A549 (cell line): Measurements from ENCODE around the gene NUP210. TPM values are rescaled to one million over a fixed set of nuclear protein-coding genes. Genes with fewer than 3 reads are reported as not detected.

Source experiments
- ATAC-seq, 2 experiments: fragments of 200-7000 bp in 1 of 2; fragments of >200 bp in 1 of 2; cut with Nextera tagmentation in 1 of 2; cut with Tn5 transposase in 1 of 2; 3 replicates each; pipeline versions ENCODE4 v1.8.0 to v1.9.1; 2018 to 2020; ENCODE audit warnings: mild to moderate bottlenecking in 1 of 2, moderate library complexity in 1 of 2
- CTCF ChIA-PET: fragments of 300-600 bp; sonication (Branson Sonifier 250); formaldehyde crosslinking; extraction: SDS; loops from one replicate; lab custom pipeline; 2021; ENCODE audit warnings: antibody characterized with exemption, inconsistent platforms; lab: Yijun Ruan, JAX
- POLR2A ChIA-PET: fragments of 350-600 bp; formaldehyde crosslinking; extraction: SDS; loops from one replicate; lab custom pipeline; 2021; ENCODE audit warnings: antibody characterized with exemption, inconsistent platforms; lab: Yijun Ruan, JAX
- DNase-seq, 2 experiments: peaks; one replicate each; pipeline versions ENCODE4 v3.0.0 to v3.0.0-alpha.2; 2011 to 2016; ENCODE audit warnings: low read depth in 1 of 2, low spot score in 1 of 2
- FAIRE-seq: peaks from 2 replicates; lab custom pipeline; 2011; peaks lifted over from hg19 to GRCh38; lab: Jason Lieb, UNC
- H3K27ac ChIP-seq, 2 experiments: fragments of >200 bp; sonication (Bioruptor Twin); formaldehyde crosslinking; 3 replicates each; pipeline ENCODE4 v1.5.1; 2016 to 2017
- H3K4me1 ChIP-seq: fragments of >200 bp; sonication (Bioruptor Twin); formaldehyde crosslinking; 3 replicates; pipeline ENCODE4 v1.6.1; 2016
- H3K4me2 ChIP-seq: fragments of >200 bp; sonication (Bioruptor Twin); formaldehyde crosslinking; 3 replicates; pipeline ENCODE4 v1.6.1; 2016
- H3K4me3 ChIP-seq: fragments of >200 bp; sonication (Bioruptor Twin); formaldehyde crosslinking; 3 replicates; pipeline ENCODE4 v1.5.1; 2016
- H3K9me3 ChIP-seq: fragments of >200 bp; sonication (Bioruptor Twin); formaldehyde crosslinking; 3 replicates; pipeline ENCODE4 v1.6.1; 2016
- ATOH8 ChIP-seq: fragments of 250-450 bp; sonication (Bioruptor Pico); IDR thresholded peaks from 2 replicates; pipeline ENCODE4 v1.5.0; 2020; ENCODE audit warnings: low read depth, mild to moderate bottlenecking, moderate library complexity
- BHLHE40 ChIP-seq: IDR thresholded peaks from 2 replicates; pipeline ENCODE4 v1.6.1; 2012; ENCODE audit warnings: low read depth, low read length, inconsistent platforms
- CEBPB ChIP-seq, 2 experiments: fragments of >200 bp in 1 of 2; sonication (Bioruptor Twin) in 1 of 2; formaldehyde crosslinking in 1 of 2; IDR thresholded peaks; 2 replicates each; pipeline ENCODE4 v1.6.1; 2012 to 2016
- EP300 ChIP-seq, 2 experiments: fragments of >200 bp; sonication (Bioruptor Twin); formaldehyde crosslinking; IDR thresholded peaks; 2 replicates in 1 of 2; 3 replicates in 1 of 2; pipeline ENCODE4 v1.6.1; 2016 to 2017
- HES2 ChIP-seq: fragments of >200 bp; sonication (Bioruptor Twin); formaldehyde crosslinking; IDR thresholded peaks from 2 replicates; pipeline ENCODE4 v1.6.1; 2016
- HOXA7 ChIP-seq: fragments of 250-450 bp; sonication (Bioruptor Pico); IDR thresholded peaks from 2 replicates; pipeline ENCODE4 v1.5.0; 2020; ENCODE audit warnings: mild to moderate bottlenecking, moderate library complexity
- HOXB5 ChIP-seq: fragments of 250-450 bp; sonication (Bioruptor Pico); IDR thresholded peaks from 2 replicates; pipeline ENCODE4 v1.5.0; 2020; ENCODE audit warnings: mild to moderate bottlenecking, moderate library complexity
- JUNB ChIP-seq: fragments of >200 bp; sonication (Bioruptor Twin); formaldehyde crosslinking; IDR thresholded peaks from 2 replicates; pipeline ENCODE4 v1.6.1; 2016
- MAZ ChIP-seq: fragments of 150-350 bp; IDR thresholded peaks from 2 replicates; pipeline ENCODE4 v1.6.1; 2014; ENCODE audit warnings: antibody characterized with exemption, low read depth, low read length, borderline replicate concordance
- MYC ChIP-seq: IDR thresholded peaks from 2 replicates; pipeline ENCODE4 v1.6.1; 2012; ENCODE audit warnings: mild to moderate bottlenecking, inconsistent platforms, low read length, improper control_type of control experiment, borderline replicate concordance
- POLR2A ChIP-seq: IDR thresholded peaks from 2 replicates; pipeline ENCODE4 v1.6.1; 2012; ENCODE audit warnings: mild to moderate bottlenecking, low read length
- POLR2AphosphoS2 ChIP-seq: conservative IDR thresholded peaks from 2 replicates; pipeline ENCODE4 v1.6.1; 2012; ENCODE audit warnings: low read length, improper control_type of control experiment, inconsistent platforms
- RAD21 ChIP-seq, 2 experiments: fragments of >200 bp in 1 of 2; sonication (Bioruptor Twin) in 1 of 2; formaldehyde crosslinking in 1 of 2; IDR thresholded peaks in 1 of 2; conservative IDR thresholded peaks in 1 of 2; 2 replicates in 1 of 2; 3 replicates in 1 of 2; pipeline ENCODE4 v1.6.1; 2012 to 2018; ENCODE audit warnings: inconsistent platforms in 1 of 2
- RARB ChIP-seq: fragments of 250-450 bp; sonication (Bioruptor Pico); IDR thresholded peaks from 2 replicates; pipeline ENCODE4 v1.8.0; 2021; ENCODE audit warnings: mild to moderate bottlenecking, moderate library complexity
- RCOR1 ChIP-seq: fragments of 150-350 bp; IDR thresholded peaks from 2 replicates; pipeline ENCODE4 v1.6.1; 2014; ENCODE audit warnings: antibody characterized with exemption, low read length, low read depth
- RNF2 ChIP-seq: fragments of 200-600 bp; sonication (generic); IDR thresholded peaks from 2 replicates; pipeline ENCODE4 v1.6.1; 2016; ENCODE audit warnings: low read depth, mild to moderate bottlenecking, antibody characterized with exemption, moderate library complexity, borderline replicate concordance
- SREBF2 ChIP-seq: fragments of 450-650 bp; IDR thresholded peaks from 2 replicates; pipeline ENCODE4 v1.6.1; 2014; ENCODE audit warnings: mild to moderate bottlenecking, moderate library complexity
- TFCP2L1 ChIP-seq: fragments of 250-450 bp; sonication (Bioruptor Pico); IDR thresholded peaks from 2 replicates; pipeline ENCODE4 v1.5.0; 2021; ENCODE audit warnings: mild to moderate bottlenecking
- USF2 ChIP-seq: fragments of 450-650 bp; IDR thresholded peaks from 2 replicates; pipeline ENCODE4 v1.6.1; 2014; ENCODE audit warnings: antibody characterized with exemption
- whole genome bisulfite sequencing: methylation state at CpG from one replicate; pipeline ENCODE4 v1.1.6; 2017; ENCODE audit errors: missing lambda C conversion rate; 5-methylcytosine and 5-hydroxymethylcytosine counted together
- polyA plus RNA-seq, 4 experiments: library from polyadenylated mRNA; depleted of rRNA in 3 of 4; stranded (reverse); fragments of >200 nt; fragmentation: RNase III in 1 of 4; extraction: RNeasy Plus Mini Kit Qiagen cat#74134 plus additional on column Dnase treatment in 1 of 4; gene quantifications; 2 replicates in 3 of 4; 3 replicates in 1 of 4; pipeline ENCODE4 v1.2.3, GENCODE V29; 2011 to 2017
- TF ChIP-seq, protein P1 (sequence below): IDR thresholded peaks from 2 replicates; pipeline ENCODE4 v1.6.1; 2012
- TF ChIP-seq, protein P2 (sequence below): fragments of 150-350 bp; IDR thresholded peaks from 2 replicates; pipeline ENCODE4 v1.6.1; 2014; ENCODE audit warnings: low read depth, mild to moderate bottlenecking, low read length

NUP210 gene
- polyA plus RNA-seq, 2 of the 4 experiments (the other 2 are of a cell fraction), result 25.7 to 28.1 TPM

DNA sequence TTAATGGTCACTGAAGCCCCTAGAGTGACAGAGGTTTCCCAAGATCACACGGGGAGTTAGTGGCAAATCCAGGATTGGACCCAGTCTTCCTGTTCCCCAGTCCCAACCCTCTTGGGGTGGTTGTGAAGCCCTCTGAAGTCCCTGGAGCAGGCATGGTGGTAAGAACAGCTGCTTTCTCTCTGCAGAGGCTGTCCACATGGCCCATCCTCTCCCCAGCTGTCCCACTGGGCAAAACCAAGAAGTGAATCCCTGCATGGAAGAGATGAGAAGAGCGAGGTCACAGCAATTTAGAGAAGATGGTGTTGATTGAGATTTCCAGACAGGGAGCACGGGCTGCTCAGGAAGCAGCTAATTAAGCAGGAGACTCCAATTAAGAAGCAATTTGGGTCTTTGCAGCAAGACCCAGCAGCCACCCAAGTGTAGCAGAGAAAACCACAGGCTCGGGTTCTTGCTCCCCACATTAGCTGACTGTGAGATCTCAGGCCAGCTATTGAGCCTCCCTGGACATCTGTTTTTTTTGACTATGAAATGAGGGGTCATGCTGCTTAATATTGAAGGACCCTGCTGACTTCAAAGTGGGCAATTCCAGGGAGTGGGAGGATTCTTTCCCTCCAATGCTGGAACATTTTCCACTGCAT is 45.2 kb upstream of the NUP210 start:
- ChIA-PET CTCF (interaction anchor here (0.7 to 2.9 kb wide), 3 partner anchors 11 to 31 kb away, joined by 3 to 10 read pairs (median 4); no protein-coding TSS in a partner anchor), POLR2A (no interaction called here)
- Histone ChIP-seq H3K27ac (no peak overlapping the region), H3K4me1 (no peaks in the 10 kb centered on the region; the same call in 2 of the 3 replicates), H3K4me3 (no peak overlapping the region), H3K4me2 (no peak overlapping the region), H3K9me3 (no peaks in the 10 kb centered on the region)
- DNase-seq (no peak), FAIRE-seq (no peak), ATAC-seq (no peak)
- 45% methylated on average over 4 of the region's 4 CpGs for WGBS
- TF ChIP-seq RARB (CRISPR knock-in tag), result no peak

- Histone ChIP-seq H3K4me1 (no peaks in the 10 kb centered on the region), H3K9me3 (no peaks in the 10 kb centered on the region), H3K4me2 (no peak overlapping the region), H3K4me3 (no peak overlapping the region), H3K27ac (no peak overlapping the region)
- 76% methylated on average over 11 of the region's 11 CpGs for whole genome bisulfite sequencing
- POLR2A ChIA-PET, result no interaction called here
- TF ChIP-seq RNF2, result no peak
- TF ChIP-seq, protein P1, sequence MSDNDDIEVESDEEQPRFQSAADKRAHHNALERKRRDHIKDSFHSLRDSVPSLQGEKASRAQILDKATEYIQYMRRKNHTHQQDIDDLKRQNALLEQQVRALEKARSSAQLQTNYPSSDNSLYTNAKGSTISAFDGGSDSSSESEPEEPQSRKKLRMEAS, result no peak
- no peak for TF ChIP-seq MYC
- no peak for TF ChIP-seq EP300 (IDR thresholded peaks at IDR 0.05)
- no peak for TF ChIP-seq USF2
- no peak for TF ChIP-seq RCOR1
- no peak for DNase-seq
- no peak for FAIRE-seq
- CTCF ChIA-PET, result interaction anchor here (0.6 to 4.4 kb wide), 10 partner anchors 9 to 371 kb away, joined by 3 to 43 read pairs (median 6); no protein-coding TSS in a partner anchor
- ATAC-seq, result no peak
Measured at GRCh38 chr3:13463618-13464400, 43.7 kb upstream of the NUP210 start.

DNA sequence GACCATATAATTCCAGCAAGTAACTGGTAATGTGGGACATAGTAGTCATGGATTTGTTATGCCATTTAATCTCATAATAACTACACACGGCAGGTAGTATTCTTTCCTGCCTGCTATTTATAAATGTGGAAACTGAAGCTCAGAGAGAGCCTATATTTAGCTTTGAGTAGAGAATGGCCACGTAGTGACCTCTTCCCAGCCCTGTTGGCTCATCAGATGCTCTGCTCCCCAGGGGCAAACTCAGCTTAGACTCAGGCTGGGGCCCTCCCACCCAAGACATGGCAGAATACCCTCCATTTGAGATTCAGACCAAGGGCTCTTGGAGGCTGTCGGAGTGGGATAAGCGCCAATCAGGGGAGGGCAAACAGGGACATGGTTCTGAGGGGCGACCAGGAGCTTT is 42.7 kb upstream of the NUP210 start:
- TF ChIP-seq MAZ, result no peak
- no peak for TF ChIP-seq RCOR1
- TF ChIP-seq BHLHE40, result no peak
- TF ChIP-seq POLR2A, result no peak
- no peak for TF ChIP-seq POLR2AphosphoS2
- TF ChIP-seq HOXA7 (CRISPR knock-in tag), result no peak
- no peak for TF ChIP-seq HES2
- TF ChIP-seq RNF2, result no peak
- TF ChIP-seq, protein P2, sequence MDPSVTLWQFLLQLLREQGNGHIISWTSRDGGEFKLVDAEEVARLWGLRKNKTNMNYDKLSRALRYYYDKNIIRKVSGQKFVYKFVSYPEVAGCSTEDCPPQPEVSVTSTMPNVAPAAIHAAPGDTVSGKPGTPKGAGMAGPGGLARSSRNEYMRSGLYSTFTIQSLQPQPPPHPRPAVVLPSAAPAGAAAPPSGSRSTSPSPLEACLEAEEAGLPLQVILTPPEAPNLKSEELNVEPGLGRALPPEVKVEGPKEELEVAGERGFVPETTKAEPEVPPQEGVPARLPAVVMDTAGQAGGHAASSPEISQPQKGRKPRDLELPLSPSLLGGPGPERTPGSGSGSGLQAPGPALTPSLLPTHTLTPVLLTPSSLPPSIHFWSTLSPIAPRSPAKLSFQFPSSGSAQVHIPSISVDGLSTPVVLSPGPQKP, result no peak
- TF ChIP-seq SREBF2, result no peak
- TF ChIP-seq HOXB5 (CRISPR knock-in tag), result no peak
- TF ChIP-seq RAD21 (conservative IDR thresholded peaks at IDR 0.05 in 1 of 2, IDR thresholded peaks at IDR 0.05 in 1 of 2), result no peak
- no peak for TF ChIP-seq TFCP2L1 (CRISPR knock-in tag)
- TF ChIP-seq CEBPB (IDR thresholded peaks at IDR 0.05), result no peak
- no peak for TF ChIP-seq JUNB
- TF ChIP-seq ATOH8 (CRISPR knock-in tag), result no peak
- TF ChIP-seq, all 56 proteins: peak for 0
- no peaks in the 10 kb centered on the region for H3K4me1 ChIP-seq
- H3K4me3 ChIP-seq, result no peak overlapping the region
- WGBS, result 58% methylated on average over 5 of the region's 5 CpGs
- no peak overlapping the region for H3K4me2 ChIP-seq
- DNase-seq (no peak), ATAC-seq (no peak), FAIRE-seq (no peak)
- H3K9me3 ChIP-seq, result no peaks in the 10 kb centered on the region
- ChIA-PET CTCF (interaction anchor here (1.0 to 4.4 kb wide), 11 partner anchors 8 to 370 kb away, joined by 3 to 43 read pairs (median 10); no protein-coding TSS in a partner anchor), POLR2A (no interaction called here)
- no peak overlapping the region for H3K27ac ChIP-seq
